HG02642 (cell line): ENCODE measurements around the gene GPR63.

Source experiments
- ATAC-seq: cut with Tn5 transposase; IDR thresholded peaks from one replicate; pipeline ENCODE4 v1.9.1; 2021; ENCODE audit warnings: mild to moderate bottlenecking; ENCODE audit not compliant: unreplicated experiment, poor library complexity

GPR63 gene

DNA sequence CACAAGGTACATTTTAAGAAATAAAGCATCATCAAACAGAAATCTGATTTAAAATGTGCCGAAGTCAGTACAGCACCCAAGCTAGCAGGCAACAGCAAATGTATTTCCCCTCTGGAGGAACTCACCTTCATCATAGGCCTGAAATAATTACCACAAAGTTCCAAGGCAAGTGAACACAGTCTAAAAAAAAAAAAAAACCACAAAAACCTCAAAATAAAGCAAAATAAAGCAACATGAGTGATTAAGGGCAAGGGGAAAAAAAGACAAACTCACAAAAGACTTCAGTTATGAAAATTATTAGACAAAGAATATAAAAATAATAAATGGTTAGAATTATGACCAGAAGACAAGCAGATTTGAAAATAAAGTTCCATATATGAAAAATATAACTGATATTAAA lies 10.4 kb downstream of the GPR63 start:
- no peak for ATAC-seq

DNA sequence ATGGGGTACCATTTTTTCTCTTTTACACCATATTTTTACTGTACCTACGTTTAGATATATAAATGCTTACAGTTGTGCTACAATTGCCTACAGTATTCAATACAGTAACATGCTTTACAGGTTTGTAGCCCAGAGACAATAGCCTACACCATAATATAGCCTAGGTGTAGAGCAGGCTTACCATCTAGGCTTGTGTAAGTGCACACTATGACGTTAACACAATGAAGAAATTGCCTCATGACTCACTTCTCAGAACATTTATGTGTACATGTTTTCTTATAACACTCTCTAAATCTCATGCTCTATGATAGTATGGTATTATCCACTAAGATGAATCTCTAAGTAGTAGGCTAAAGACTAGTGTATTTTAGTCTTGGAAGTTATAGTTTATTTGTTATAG lies 13.5 kb downstream of the GPR63 start:
- ATAC-seq: no peak

DNA sequence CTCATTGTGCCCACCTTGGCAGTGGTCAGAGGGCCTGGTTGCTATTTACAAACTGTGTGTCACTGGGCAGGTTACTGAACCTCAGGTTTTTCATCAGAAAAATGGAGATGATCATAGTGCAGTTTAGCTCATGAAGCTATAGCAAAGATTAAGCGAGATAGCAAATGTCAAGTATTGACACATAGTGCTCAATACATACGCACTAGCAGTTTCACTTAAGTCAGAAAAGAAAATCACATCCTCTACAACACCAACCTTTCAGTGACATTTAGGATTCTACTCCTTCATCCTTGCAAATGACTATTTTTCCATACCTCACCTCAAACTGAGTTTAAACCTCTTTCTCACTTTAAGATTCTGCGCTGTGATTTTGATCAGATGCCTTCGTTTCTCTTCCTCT lies 16.2 kb downstream of the GPR63 start:
- no peak for ATAC-seq

DNA sequence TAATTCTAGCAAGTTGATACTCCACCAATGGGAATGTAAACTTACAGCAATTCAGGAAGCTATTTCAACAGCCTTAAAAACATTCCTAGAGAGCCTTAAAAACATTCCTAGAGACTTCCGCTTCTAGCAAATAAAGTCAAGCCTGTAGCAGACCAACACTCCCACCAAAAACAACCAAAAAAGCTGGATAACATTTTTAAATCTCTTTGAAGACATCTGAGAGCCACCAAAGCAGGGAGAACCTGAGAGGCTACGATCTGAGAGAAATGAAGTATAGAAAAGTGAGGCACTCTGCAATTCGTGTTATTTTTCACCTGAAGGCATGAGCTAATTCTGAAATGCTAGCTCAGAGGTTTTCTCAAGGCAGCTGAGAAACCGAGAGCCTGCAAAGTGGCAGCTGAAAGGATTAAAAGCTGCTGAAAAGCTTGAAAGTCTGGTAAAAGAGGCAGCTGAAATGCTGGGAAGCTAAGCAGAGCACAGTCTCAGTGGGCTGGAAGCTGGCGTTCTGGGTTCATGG lies 20.9 kb downstream of the GPR63 start:
- ATAC-seq: no peak

DNA sequence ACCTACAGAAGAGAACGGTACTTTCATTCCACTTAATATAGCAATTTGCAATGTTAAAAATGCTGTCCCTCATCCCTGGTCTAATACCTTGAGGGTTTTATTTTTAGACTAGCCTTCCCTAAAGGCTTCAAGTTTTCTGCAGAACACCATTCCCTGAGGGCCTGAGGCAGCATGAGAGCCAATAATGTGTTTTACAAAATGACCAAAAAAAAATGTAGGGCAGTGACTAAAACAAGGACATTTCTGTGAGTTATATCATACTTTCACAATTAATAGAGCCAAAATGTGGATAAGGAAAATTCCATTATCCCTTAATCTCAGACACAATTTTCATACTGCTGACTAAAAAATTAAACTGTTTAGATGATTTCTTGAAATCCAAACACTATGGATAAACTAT lies 22.7 kb downstream of the GPR63 start:
- ATAC-seq: no peak

DNA sequence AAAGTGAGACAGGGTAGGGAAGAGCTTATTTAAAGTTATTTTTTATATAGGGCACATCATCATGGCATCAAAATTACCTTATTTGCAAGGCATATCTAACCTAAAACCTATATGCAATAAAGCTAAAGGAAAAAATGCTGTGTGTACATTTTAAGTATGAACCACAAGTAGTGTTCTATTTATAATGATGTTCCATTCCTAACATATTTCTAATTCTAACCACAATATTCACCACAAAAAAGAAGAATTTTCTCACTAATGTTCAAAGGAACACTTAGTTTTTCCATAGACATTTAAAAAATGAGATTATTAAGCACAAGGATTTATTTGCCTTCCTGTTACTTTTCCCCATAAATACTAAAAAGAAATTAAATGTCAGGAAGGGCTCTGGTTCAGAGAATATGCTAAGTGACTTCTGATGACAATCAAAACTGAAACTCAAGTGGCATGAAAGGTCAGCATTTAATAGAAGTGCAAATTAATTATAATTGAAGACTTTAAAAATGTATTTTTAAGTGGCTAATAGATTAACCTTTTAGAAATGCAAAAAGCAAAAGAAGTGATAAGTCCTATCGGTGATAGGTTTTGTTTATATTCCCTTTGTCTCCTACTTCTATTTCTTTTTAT lies 25.1 kb downstream of the GPR63 start:
- ATAC-seq: no peak

DNA sequence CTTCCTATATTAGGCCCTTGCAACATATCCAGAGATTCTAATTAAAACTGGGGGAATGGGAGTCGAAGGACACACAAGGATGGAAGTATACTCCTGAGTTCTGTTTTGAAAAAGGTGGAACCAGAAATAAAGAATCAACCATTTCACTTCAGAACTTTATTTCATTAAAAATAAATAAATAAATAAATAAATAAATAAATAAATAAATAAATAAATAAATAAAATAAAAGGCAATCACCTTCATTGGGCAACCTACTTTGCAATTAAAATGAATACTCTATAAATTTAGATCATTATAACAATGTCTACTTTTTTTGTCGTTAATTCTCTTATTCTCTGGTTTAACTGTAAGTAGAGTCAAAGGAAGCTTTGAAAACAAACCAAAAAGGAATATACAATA lies 25.6 kb downstream of the GPR63 start:
- no peak for ATAC-seq

DNA sequence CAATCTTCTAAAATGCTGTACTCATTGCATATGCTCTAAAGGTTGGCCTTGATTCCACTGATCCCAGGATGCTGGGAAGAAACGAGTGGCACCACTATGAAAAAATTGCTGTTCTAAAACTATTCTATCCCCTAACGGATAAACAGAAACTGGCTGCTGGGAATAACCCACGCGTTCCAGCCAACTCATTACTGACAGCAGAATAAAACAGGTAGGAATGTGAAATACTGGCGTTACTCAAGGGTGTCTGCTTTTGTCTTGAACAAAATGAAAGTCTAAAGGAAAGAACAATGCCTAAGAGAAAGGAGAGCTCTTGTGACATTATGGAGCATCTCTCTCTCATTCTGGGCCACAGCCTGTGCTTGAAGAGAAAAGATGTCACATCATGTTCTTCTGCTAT lies 26.1 kb downstream of the GPR63 start:
- no peak for ATAC-seq

DNA sequence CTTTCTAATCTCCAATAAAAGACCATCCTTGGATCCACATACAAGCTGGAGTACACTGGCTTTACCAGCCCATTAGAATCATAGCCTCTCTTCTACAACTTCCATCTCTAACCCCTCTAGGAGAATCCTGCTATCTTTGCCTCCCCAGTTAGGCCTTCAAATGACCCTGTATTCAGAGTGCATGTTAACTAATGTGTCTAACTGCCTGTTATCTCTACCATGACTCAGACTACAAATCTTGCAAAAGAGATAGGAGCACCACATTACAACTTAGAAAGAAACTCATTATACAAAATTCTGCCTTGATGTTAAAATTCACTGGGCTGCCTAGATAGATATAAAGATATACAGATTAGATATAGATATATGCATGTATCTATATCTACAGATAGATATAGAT lies 28.2 kb downstream of the GPR63 start:
- no peak for ATAC-seq

DNA sequence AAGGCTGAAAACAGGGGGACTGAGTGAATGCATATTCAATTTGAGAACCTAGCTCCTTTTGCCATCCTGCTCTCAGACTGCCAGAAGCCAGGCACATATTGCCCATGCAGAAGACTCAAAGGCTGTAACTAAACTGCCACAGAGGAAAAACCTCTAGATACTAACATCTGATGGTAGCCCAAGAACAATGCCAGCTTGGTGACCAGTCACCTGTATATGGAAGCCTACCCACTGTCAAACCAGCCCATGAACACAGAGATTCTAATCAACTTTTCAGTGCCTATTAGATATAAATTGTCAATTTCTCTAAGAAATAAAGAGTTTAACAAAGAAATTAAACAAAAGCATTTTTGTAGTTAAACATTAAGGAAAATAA lies 34.2 kb downstream of the GPR63 start:
- ATAC-seq: no peak

DNA sequence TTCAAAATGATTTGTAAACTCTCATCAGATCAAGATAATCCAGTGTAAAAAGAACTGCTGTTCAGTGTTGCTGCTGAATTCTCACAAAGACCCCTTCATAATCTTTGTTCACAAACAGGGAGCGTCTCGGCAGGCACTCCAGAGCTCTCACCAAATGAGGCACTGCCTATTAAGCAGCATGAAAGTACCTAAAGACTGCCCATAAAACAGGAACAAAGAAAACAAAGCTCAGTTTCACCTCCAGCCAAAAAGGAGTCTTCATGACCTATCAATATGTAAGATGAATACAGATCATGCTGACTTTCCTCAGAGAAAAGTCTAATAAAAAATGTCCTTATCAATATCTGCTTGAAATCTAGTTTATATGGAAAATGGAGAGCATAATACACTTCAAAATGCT lies 41.8 kb downstream of the GPR63 start:
- ATAC-seq: peak; percentile 95

DNA sequence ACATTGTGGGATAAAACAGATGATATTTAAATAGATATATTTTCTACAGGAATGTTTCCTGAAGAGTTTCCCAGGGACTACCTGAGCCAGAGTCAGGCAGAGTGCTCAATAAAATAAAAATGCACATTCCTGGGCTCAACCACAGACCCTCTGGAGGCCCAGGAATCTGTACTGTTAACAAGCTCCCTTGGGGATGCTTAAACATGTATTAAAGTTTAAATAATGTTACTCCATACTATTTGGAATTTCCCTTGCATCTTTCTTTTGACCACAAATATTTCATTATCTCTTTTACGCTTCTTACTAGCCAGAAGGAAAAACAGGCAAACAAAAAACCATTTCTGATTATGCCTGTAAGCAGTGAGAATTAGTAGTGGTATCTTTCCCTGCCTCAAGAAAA lies 42.3 kb downstream of the GPR63 start:
- ATAC-seq: peak; percentile 25

DNA sequence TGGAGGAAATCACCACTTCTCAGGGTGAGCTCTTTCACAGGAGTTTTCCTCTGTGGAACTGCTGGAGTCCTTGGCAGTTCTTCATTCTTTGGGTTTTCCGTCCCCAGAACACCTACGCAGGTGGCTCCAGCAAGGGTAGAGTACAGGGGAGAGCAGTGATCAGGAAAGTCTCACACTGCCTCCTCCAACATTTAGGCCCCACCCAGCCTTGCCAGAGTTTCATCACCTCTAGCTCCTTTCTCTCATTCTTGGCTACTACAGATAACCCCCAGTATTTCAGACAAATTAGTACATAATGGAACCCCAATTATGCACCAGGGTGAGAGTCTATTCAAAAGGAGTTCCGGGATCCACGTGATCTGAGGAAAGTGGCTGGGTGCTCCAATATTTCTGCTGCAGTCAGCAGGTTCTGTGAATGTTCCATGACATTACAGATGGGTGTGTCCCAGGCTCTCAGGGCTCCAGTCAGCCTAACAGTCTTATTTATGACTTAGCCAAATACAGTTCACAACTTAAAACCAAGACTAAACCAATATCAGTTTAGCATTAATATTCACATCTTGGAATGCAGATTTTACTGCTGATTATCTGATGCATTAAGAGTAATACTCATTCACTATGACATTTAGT lies 44.6 kb downstream of the GPR63 start:
- ATAC-seq: no peak

DNA sequence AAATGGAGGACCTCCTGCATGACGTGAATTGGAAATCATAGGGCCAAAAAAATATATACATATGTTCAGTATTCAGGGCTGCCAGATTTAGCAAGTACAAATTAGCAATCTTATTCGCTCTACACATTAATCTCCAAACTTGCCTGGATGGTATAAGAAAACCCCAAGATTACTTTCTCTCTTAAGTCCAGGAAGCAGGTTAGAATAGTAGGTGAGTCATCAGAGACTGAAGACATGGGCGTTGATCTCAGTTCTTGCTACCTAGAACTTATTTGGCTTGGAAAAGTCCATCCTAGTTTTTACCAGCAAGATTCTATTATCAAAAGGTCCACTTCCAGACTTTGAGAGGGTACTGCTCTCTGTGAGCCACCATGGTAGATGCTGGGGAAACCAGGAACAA lies 47.4 kb downstream of the GPR63 start:
- ATAC-seq: no peak

DNA sequence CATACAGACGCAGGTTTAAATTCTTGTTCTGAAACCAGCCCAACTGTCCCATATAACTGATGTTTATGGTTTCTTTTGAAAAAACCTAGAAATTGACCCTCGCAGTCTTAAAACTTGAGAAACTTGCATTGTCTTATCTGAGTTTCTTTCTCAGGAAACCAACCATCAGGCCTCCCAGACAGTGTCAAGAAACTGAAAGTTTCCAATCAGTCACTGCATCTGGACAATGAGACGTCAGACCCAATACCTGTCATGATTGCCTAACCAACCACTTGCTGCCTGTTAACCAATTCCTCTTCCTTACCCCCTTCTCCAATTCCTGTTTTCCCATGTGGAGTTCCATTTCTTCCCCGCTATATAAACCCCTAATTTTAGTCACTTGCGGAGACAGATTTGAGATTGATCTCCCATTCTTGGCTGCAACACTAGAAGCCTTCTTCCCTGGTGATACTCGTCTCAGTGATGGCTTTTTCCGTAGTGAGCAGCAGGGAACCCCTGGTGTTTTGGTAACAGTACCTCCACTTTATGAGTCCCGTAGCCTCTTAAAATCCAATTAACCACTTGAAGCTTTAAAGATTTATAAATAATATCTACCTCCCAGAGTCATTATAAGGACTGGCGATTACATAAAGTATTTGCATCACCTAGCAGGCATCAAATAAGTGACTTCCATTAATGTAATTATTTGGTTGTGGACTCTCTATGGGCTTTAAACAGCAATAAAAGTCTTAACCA lies 49.3 kb downstream of the GPR63 start:
- ATAC-seq: no peak

DNA sequence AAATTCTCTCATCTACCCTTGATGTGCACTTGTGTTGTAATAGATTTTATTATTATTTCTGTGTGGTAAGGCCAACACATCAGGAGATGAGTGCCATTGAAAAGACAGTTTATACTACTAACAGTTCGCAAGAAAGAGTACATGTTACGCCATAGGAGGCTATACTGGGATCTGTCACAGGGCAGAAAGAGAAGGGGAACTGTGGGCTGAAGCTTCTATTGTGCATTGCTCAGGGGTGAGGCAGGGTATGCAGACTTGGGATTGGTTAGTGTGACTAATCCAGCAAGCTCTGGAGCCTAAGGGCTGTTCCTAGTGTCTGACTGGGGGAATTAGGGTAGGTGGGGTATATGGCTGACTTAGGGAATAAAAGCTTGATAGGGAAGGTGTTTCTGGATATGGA lies 50.9 kb downstream of the GPR63 start:
- ATAC-seq: no peak

DNA sequence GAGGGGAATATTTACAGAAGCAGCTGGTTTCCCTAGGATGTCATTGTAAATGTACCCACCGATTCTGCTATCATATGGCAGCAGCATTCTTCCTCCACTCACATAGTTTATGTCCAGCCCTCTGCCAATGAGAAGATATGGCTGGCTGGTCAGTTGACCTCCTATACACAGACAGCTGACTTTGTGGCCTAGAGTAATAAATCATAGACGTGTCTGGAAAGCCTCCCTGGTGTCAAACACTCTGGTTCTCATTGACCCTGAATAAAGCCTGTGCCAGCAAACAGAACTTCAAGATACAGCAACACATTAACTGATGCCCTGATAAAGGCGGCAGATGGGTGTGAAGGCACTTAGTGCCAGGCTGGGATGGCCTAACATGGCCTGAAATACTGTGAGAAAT lies 52.6 kb downstream of the GPR63 start:
- ATAC-seq: no peak

DNA sequence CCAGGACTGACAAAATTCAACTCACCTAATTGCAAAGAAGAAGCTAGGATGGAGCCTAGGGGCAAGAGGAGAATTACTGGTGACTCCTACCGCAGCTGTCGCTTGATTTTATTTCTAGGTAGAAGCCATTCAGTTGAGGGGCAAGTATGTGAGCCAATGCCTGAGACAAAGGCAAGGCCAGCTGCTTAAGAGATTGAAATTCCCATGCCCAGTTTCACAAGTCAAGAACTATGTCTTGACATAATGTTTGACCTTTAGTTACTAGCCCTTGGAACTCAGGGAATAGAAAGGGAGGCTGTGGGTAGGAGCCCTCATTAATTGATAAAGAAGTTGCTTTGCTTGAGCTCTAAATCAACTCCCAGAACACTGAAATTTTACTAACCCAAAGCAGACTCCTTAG lies 54.0 kb downstream of the GPR63 start:
- ATAC-seq: no peak

DNA sequence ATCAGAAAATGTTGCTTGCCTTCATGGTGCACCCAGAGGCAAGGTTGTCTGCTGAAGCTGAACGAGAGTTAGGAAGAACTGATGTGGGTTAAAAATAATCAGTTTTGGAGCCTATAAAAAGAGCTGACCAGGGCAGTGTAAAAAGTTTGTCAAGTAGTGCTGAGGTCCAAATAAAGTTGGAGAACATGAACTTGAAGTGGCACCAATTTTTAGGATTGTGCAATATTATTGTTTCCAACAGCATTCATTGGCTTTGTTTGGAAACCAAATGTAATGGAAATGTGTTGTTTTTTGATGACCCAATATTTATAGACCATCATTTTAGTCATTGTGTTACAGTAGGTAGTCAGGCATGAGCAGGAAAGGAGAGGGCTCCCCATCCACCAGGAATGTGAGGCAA lies 55.7 kb downstream of the GPR63 start:
- ATAC-seq: no peak

DNA sequence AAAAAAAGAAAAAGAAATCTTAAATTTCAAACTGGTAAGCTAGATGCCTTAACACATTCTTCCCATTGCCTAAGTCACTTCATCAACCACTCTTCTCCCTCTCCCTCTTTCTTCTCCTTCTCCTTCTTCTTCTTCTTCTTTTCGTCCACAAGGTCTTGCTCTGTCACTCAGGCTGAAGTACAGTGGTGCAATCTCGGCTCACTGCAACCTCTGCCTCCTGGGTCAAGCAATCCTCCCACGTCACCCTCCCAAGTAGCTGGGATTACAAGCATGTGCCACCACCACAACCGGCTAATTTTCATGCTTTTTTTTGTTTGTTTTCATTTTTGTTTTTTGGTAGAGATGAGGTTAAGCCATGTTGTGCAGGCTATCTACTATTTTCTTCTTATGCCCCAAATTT lies 60.2 kb downstream of the GPR63 start:
- ATAC-seq: no peak

DNA sequence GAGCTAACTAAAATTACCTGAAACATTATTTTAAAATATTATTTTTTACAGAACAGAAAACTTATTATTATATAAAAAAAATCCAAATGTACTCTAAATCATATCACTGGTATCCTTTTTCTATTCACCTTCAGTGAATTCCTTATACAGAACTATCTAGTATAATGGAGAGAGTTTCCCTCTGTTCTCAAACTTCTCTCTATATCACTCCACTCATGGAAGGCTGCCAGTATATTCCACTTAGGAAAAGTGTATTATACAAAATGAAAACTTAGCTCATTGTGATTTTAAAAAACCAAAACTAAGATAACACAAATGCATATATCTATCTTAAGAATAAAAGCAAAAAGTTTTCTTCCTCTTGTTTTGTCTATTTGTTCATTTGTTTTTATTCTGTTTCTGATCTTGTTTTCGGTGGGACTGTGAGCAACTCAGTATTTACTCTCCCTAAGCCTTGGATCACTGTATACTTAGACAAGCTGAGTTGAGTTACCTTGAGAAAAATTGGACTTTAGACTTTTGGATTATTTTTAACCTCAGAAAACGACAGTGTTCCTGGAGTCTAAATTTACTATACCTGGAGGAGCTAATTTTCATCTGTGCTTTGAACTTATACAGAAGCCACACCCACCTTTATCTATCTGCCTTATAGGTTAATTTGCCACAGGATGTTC lies 61.4 kb downstream of the GPR63 start:
- no peak for ATAC-seq
